Keratinocyte (primary cell): ENCODE measurements around the gene PHLPP1. TPM values are rescaled to one million over a fixed set of nuclear protein-coding genes. Genes with fewer than 3 reads are reported as not detected.

Experiments
- DNase-seq: peaks from one replicate; pipeline ENCODE4 v3.0.0-alpha.2; 2011; ENCODE audit warnings: low read depth, missing footprints, low spot score
- FAIRE-seq: peaks from 2 replicates; lab custom pipeline; 2011; peaks lifted over from hg19 to GRCh38; lab: Jason Lieb, UNC
- H2AFZ ChIP-seq: 2 replicates; pipeline ENCODE4 v1.6.0; 2012; ENCODE audit warnings: low read length, control low read depth, inconsistent platforms; ENCODE audit not compliant: control insufficient read depth
- H3K27ac ChIP-seq: 2 replicates; pipeline ENCODE4 v1.5.1; 2011; ENCODE audit warnings: low read length; ENCODE audit not compliant: control insufficient read depth, insufficient read depth
- H3K27me3 ChIP-seq: 3 replicates; pipeline ENCODE4 v1.6.0; 2011; ENCODE audit warnings: low read length; ENCODE audit not compliant: control insufficient read depth, insufficient read depth; ENCODE audit errors: extremely low read depth
- H3K36me3 ChIP-seq, 2 experiments: 2 replicates in 1 of 2; 3 replicates in 1 of 2; pipeline ENCODE4 v1.5.1; 2011; ENCODE audit warnings: low read length in 2 of 2, mild to moderate bottlenecking in 1 of 2; ENCODE audit not compliant: control insufficient read depth in 2 of 2, insufficient read depth in 2 of 2; ENCODE audit errors: extremely low read depth in 1 of 2
- H3K4me1 ChIP-seq: 3 replicates; pipeline ENCODE4 v1.5.1; 2011; ENCODE audit warnings: low read length; ENCODE audit not compliant: control insufficient read depth, insufficient read depth; ENCODE audit errors: extremely low read depth
- H3K4me2 ChIP-seq: 3 replicates; pipeline ENCODE4 v1.6.0; 2011; ENCODE audit warnings: low read depth, low read length; ENCODE audit not compliant: control insufficient read depth, insufficient read depth; ENCODE audit errors: extremely low read depth
- H3K4me3 ChIP-seq, 3 experiments: fragments of 200-600 bp in 1 of 3; sonication (generic) in 1 of 3; 2 replicates in 2 of 3; 3 replicates in 1 of 3; pipeline ENCODE4 v1.5.1; 2011 to 2016; ENCODE audit warnings: low read length in 3 of 3, mild to moderate bottlenecking in 3 of 3, control low read depth in 2 of 3, inconsistent platforms in 1 of 3, low read depth in 1 of 3, mixed read lengths in 1 of 3, mixed run types in 1 of 3, moderate library complexity in 1 of 3; ENCODE audit not compliant: control insufficient read depth in 2 of 3, insufficient read depth in 2 of 3; ENCODE audit errors: extremely low read depth in 1 of 3
- H3K79me2 ChIP-seq: 2 replicates; pipeline ENCODE4 v1.6.0; 2012; ENCODE audit warnings: low read length; ENCODE audit not compliant: control insufficient read depth, insufficient read depth
- H3K9ac ChIP-seq: 3 replicates; pipeline ENCODE4 v1.6.0; 2011; ENCODE audit warnings: low read length; ENCODE audit not compliant: control insufficient read depth, insufficient read depth; ENCODE audit errors: extremely low read depth
- H3K9me1 ChIP-seq: 3 replicates; pipeline ENCODE4 v1.6.0; 2011; ENCODE audit warnings: low read length; ENCODE audit not compliant: control insufficient read depth, insufficient read depth; ENCODE audit errors: extremely low read depth
- H3K9me3 ChIP-seq: 2 replicates; pipeline ENCODE4 v1.5.1; 2012; ENCODE audit warnings: low read depth, low read length; ENCODE audit not compliant: control insufficient read depth
- H4K20me1 ChIP-seq: 3 replicates; pipeline ENCODE4 v1.6.0; 2011; ENCODE audit warnings: low read length; ENCODE audit not compliant: control insufficient read depth, insufficient read depth; ENCODE audit errors: extremely low read depth
- EZH2 ChIP-seq: IDR thresholded peaks from one replicate; pipeline ENCODE4 v1.6.1; 2012; ENCODE audit warnings: inconsistent platforms, mild to moderate bottlenecking, low read length, moderate library complexity
- dilution Hi-C: fragments of 300-500 bp; cut with MboI; formaldehyde crosslinking; loops from one replicate; pipeline ENCODE4 v1.7.0; 2020; ENCODE audit warnings: low sequenced_read_pairs; ENCODE audit not compliant: extremely low pct_ligation_motif_present
- polyA plus RNA-seq, 5 experiments: library from polyadenylated mRNA; depleted of rRNA in 3 of 5; stranded (reverse) in 3 of 5; stranded (forward) in 1 of 5; unstranded in 1 of 5; fragments of >200 nt; gene quantifications; 1 replicate in 1 of 5; 2 replicates in 3 of 5; 3 replicates in 1 of 5; pipeline versions ENCODE4 v1.2.1 to v1.2.3, GENCODE V29; 2011 to 2012; ENCODE audit warnings: missing spikeins in 2 of 5, low read depth in 1 of 5, low replicate concordance in 1 of 5
- TF ChIP-seq, protein P1 (sequence below), 3 experiments: IDR thresholded peaks in 1 of 3; conservative IDR thresholded peaks in 1 of 3; optimal IDR thresholded peaks in 1 of 3; 2 replicates in 2 of 3; 3 replicates in 1 of 3; pipeline versions ENCODE3 to v1.5.1; 2011; ENCODE audit warnings: low read length in 3 of 3, mild to moderate bottlenecking in 3 of 3, moderate library complexity in 2 of 3, control low read depth in 1 of 3, inconsistent platforms in 1 of 3; ENCODE audit not compliant: insufficient read depth in 2 of 3; ENCODE audit errors: extremely low read depth in 1 of 3

The PHLPP1 gene
- polyA plus RNA-seq, 1 donor (not counting 4 experiments of a cell fraction or from before 2014, with no cell fraction given), result 8.4 TPM

DNA sequence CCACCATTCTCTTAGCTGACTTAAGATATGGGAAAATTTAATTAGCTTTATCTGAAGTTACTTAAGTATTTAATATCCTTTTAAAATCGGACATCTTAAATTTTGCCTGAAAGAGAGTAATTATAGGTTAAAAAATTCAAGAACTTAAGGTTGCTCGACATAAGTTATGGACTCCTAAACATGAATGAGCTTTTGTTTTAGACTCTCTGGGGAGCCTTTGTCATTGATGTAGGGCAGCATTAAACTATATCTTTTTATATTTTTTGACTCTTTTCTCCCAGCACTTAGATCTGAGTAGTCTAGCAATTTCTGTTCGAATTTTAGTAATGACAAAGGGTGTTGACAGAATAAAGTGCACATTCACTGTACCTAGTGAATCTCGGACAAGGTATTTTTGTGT is 4.7 kb downstream of the PHLPP1 start:
- Histone ChIP-seq H3K27ac (no peak overlapping the region), H3K9me1 (no peaks in the 10 kb centered on the region), H3K9me3 (no peaks in the 10 kb centered on the region), H3K27me3 (no peaks in the 10 kb centered on the region), H3K4me1 (peaks cover 3% of the 10 kb centered on the region), H3K4me2 (peak overlapping the region; percentile 95), H2AFZ (no peak overlapping the region), H4K20me1 (no peaks in the 10 kb centered on the region), H3K9ac (no peak overlapping the region), H3K4me3 (peak overlapping the region in 2 of 3 experiments; percentile 1 to 35), H3K36me3 (no peaks in the 10 kb centered on the region), H3K79me2 (peaks cover 51% of the 10 kb centered on the region)
- dilution Hi-C loops, result no loop called here
- DNase-seq, result no peak
- FAIRE-seq, result no peak
- TF ChIP-seq, protein P1, sequence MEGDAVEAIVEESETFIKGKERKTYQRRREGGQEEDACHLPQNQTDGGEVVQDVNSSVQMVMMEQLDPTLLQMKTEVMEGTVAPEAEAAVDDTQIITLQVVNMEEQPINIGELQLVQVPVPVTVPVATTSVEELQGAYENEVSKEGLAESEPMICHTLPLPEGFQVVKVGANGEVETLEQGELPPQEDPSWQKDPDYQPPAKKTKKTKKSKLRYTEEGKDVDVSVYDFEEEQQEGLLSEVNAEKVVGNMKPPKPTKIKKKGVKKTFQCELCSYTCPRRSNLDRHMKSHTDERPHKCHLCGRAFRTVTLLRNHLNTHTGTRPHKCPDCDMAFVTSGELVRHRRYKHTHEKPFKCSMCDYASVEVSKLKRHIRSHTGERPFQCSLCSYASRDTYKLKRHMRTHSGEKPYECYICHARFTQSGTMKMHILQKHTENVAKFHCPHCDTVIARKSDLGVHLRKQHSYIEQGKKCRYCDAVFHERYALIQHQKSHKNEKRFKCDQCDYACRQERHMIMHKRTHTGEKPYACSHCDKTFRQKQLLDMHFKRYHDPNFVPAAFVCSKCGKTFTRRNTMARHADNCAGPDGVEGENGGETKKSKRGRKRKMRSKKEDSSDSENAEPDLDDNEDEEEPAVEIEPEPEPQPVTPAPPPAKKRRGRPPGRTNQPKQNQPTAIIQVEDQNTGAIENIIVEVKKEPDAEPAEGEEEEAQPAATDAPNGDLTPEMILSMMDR (optimal IDR thresholded peaks at IDR 0.05 in 1 of 3, IDR thresholded peaks at IDR 0.05 in 1 of 3, conservative IDR thresholded peaks at IDR 0.05 in 1 of 3; ENCODE audit: extremely low read depth in 1 of 3, insufficient read depth in 2 of 3, low read length in 3 of 3), result no peak

GRCh38 chr18:62720766-62721613 is 5.6 kb downstream of the PHLPP1 start:
- H3K4me1 ChIP-seq, result peaks cover 3% of the 10 kb centered on the region

More at GRCh38 chr18:62720766-62721613, 5.6 kb downstream of the PHLPP1 start:
- Histone ChIP-seq H4K20me1 (no peaks in the 10 kb centered on the region), H3K9me3 (no peaks in the 10 kb centered on the region), H3K4me3 (no peak overlapping the region), H3K36me3 (no peaks in the 10 kb centered on the region), H3K79me2 (peaks cover 54% of the 10 kb centered on the region), H3K27ac (no peak overlapping the region), H3K27me3 (no peaks in the 10 kb centered on the region), H3K9me1 (no peaks in the 10 kb centered on the region), H3K9ac (no peak overlapping the region), H2AFZ (no peak overlapping the region), H3K4me2 (peak overlapping the region; percentile 95)
- DNase-seq (no peak), FAIRE-seq (no peak)
- TF ChIP-seq, protein P1 (optimal IDR thresholded peaks at IDR 0.05 in 1 of 3, IDR thresholded peaks at IDR 0.05 in 1 of 3, conservative IDR thresholded peaks at IDR 0.05 in 1 of 3; ENCODE audit: extremely low read depth in 1 of 3, insufficient read depth in 2 of 3, low read length in 3 of 3), result no peak
- TF ChIP-seq EZH2, result no peak
- dilution Hi-C loops, result no loop called here
